Osteocyte (in vitro differentiated cells): ENCODE results near the gene KIF16B. TPM values are rescaled to one million over a fixed set of nuclear protein-coding genes. Genes with fewer than 3 reads are reported as not detected.

Source experiments
- DNase-seq: peaks from one replicate; pipeline ENCODE4 v3.0.0; 2021; ENCODE audit warnings: mixed read lengths; ENCODE audit not compliant: unreplicated experiment; ENCODE audit errors: extremely low spot score
- H3K27ac Mint-ChIP-seq: one replicate; pipeline ENCODE4 v1.8.0; 2021; ENCODE audit warnings: mild to moderate bottlenecking, mixed read lengths; ENCODE audit not compliant: unreplicated experiment
- H3K27me3 Mint-ChIP-seq: one replicate; pipeline ENCODE4 v1.8.0; 2021; ENCODE audit warnings: mixed read lengths; ENCODE audit not compliant: unreplicated experiment
- H3K36me3 Mint-ChIP-seq: one replicate; pipeline ENCODE4 v1.8.0; 2021; ENCODE audit warnings: mixed read lengths; ENCODE audit not compliant: unreplicated experiment
- H3K4me1 Mint-ChIP-seq: one replicate; pipeline ENCODE4 v1.8.0; 2021; ENCODE audit warnings: mixed read lengths; ENCODE audit not compliant: unreplicated experiment
- H3K4me3 Mint-ChIP-seq: one replicate; pipeline ENCODE4 v1.8.0; 2021; ENCODE audit warnings: mild to moderate bottlenecking, moderate library complexity, mixed read lengths; ENCODE audit not compliant: unreplicated experiment
- H3K9me3 Mint-ChIP-seq: one replicate; pipeline ENCODE4 v1.8.0; 2021; ENCODE audit warnings: mixed read lengths; ENCODE audit not compliant: unreplicated experiment
- total RNA-seq: library from RNA; stranded (reverse); gene quantifications from 2 replicates; pipeline ENCODE4 v1.2.1, GENCODE V29; 2021
- TF ChIP-seq, protein P1 (sequence below): fragments of 200-600 bp; sonication (generic); IDR thresholded peaks from 2 replicates; pipeline ENCODE4 v1.5.0; 2021; ENCODE audit warnings: antibody characterized with exemption, mild to moderate bottlenecking, moderate library complexity

KIF16B gene
- total RNA-seq, 1 donor from 2014 or later: 10.2 TPM

GRCh38 chr20:16583474-16583873 is 10.2 kb upstream of the KIF16B start:
- Mint-ChIP-seq H3K4me1 (no peaks in the 10 kb centered on the region), H3K27me3 (peaks cover 28% of the 10 kb centered on the region), H3K9me3 (no peaks in the 10 kb centered on the region), H3K36me3 (no peaks in the 10 kb centered on the region), H3K4me3 (no peak overlapping the region), H3K27ac (no peak overlapping the region)
- DNase-seq: no peak
- TF ChIP-seq, protein P1, sequence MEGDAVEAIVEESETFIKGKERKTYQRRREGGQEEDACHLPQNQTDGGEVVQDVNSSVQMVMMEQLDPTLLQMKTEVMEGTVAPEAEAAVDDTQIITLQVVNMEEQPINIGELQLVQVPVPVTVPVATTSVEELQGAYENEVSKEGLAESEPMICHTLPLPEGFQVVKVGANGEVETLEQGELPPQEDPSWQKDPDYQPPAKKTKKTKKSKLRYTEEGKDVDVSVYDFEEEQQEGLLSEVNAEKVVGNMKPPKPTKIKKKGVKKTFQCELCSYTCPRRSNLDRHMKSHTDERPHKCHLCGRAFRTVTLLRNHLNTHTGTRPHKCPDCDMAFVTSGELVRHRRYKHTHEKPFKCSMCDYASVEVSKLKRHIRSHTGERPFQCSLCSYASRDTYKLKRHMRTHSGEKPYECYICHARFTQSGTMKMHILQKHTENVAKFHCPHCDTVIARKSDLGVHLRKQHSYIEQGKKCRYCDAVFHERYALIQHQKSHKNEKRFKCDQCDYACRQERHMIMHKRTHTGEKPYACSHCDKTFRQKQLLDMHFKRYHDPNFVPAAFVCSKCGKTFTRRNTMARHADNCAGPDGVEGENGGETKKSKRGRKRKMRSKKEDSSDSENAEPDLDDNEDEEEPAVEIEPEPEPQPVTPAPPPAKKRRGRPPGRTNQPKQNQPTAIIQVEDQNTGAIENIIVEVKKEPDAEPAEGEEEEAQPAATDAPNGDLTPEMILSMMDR: no peak

DNA sequence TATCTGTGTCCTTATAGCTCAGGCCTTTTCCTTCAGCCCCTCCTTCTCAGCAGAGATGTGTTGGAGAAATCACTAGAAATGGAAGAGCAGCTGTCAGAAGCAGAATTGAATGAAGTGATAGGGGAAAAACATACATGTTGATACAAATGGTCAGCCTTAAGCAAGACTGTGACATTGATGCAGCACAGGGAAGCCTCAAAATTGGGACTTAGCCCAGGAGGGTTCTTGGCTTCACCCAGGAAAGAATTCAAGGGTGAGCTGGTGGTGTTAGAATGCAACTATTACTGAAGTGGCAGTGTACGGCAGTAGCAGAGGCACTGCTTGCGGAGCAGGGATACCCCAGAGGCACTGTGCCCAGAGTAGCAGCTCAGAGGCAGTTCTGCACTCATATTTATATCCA is 8.0 kb upstream of the KIF16B start:
- DNase-seq: no peak
- H3K27ac Mint-ChIP-seq: no peak overlapping the region

GRCh38 chr20:16580620-16581019 is 7.4 kb upstream of the KIF16B start:
- H3K4me3 Mint-ChIP-seq: no peak overlapping the region
- H3K4me1 Mint-ChIP-seq: no peaks in the 10 kb centered on the region

More for the DNA sequence above, 8.0 kb upstream of the KIF16B start:
- Mint-ChIP-seq H3K36me3 (no peaks in the 10 kb centered on the region), H3K9me3 (no peaks in the 10 kb centered on the region), H3K4me1 (no peaks in the 10 kb centered on the region), H3K4me3 (no peak overlapping the region), H3K27me3 (peaks cover 22% of the 10 kb centered on the region)
- TF ChIP-seq, protein P1: no peak

DNA sequence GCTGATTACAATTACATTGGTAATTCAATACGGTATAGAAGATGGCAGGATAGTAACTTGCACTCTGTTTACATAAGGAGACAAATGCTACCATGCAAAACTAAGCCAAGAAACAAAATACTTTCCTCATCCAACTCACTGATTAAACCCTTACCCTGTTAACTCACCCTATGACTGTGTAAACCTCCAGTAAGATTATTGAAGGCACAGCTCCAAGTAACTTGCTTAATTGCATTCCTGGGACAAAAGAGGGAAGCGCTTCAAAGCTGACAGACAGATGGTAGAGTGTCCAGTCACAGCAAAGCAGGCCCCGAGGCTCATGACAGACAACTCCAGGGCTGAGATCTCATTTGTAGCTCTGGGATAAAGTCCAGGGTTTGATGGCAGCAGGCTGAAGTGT is 6.9 kb upstream of the KIF16B start:
- Mint-ChIP-seq H3K4me1 (peaks cover 4% of the 10 kb centered on the region), H3K27ac (no peak overlapping the region), H3K27me3 (peaks cover 21% of the 10 kb centered on the region), H3K36me3 (no peaks in the 10 kb centered on the region), H3K9me3 (no peaks in the 10 kb centered on the region), H3K4me3 (no peak overlapping the region)
- DNase-seq: no peak
- TF ChIP-seq, protein P1: no peak

More at GRCh38 chr20:16580620-16581019, 7.4 kb upstream of the KIF16B start:
- H3K9me3 Mint-ChIP-seq: no peaks in the 10 kb centered on the region
- no peak for DNase-seq
- H3K27me3 Mint-ChIP-seq: peaks cover 21% of the 10 kb centered on the region
- no peaks in the 10 kb centered on the region for H3K36me3 Mint-ChIP-seq
- TF ChIP-seq, protein P1: no peak
- H3K27ac Mint-ChIP-seq: no peak overlapping the region

- Mint-ChIP-seq H3K27ac (no peak overlapping the region), H3K36me3 (no peaks in the 10 kb centered on the region), H3K27me3 (no peaks in the 10 kb centered on the region), H3K9me3 (no peaks in the 10 kb centered on the region), H3K4me1 (peaks cover 30% of the 10 kb centered on the region), H3K4me3 (no peak overlapping the region)
- TF ChIP-seq, protein P1: no peak
- no peak for DNase-seq
Measured at GRCh38 chr20:16576219-16576618, 3.0 kb upstream of the KIF16B start.
